ENCODE data around the gene SLC17A7.

Gene SLC17A7

GRCh38 chr19:49443366-49444099 is 2.2 kb upstream of the SLC17A7 start:
- peak; percentile 97 to 98 for DNase-seq

DNA sequence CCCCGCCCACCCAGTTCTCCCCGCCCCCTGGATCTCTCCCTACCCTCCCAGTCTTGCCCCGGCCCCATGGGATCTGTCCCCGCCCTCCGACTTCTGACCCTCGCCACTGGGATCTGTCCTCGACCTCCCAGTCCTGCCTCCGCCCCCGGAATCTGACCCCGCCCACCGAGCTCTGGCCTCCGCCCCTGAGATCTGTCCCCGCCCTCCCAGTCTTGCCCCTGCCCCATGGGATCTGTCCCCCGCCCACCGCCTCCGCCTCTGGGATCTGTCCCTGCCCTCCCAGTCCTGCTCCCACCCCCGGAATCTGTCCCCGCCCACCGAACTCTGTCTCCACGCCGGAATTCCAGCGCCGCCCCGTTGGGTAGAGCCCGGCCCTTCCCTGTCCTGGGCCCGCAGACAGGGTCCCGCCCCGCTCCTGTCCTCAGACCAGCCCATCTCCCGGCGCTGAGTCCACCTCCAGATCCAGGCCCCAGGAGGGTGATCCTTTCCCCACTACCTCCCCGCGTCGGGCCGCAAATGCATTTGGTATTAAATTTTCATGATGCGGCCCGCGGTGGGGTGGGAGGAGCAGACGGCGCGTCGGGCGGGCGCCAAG is 1.5 kb upstream of the SLC17A7 start:
- peak in 1 of 2 experiments; percentile 47 for DNase-seq

DNA sequence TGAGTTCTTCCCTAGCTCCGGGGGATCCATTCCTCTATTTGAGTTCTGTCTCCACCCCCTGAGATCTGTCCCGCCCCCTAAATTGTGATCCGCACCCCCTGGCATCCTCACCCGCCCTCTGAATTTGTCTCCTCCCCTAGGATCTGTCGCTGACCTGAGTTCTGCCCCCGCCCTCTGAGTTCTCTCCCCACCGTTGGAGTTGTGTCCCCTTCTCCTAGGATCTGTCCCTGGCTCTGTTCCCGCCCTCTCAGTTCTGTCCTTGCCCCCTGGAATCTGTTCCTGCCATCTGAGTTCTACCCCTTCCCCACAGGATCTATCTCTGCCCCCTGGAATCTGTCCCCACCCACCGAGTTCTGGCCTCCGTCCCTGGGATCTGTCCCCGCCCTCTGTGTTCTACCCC is 1.0 kb upstream of the SLC17A7 start:
- no peak for DNase-seq

GRCh38 chr19:49441960-49442350 is 628 bp upstream of the SLC17A7 start:
- DNase-seq, result no peak

DNA sequence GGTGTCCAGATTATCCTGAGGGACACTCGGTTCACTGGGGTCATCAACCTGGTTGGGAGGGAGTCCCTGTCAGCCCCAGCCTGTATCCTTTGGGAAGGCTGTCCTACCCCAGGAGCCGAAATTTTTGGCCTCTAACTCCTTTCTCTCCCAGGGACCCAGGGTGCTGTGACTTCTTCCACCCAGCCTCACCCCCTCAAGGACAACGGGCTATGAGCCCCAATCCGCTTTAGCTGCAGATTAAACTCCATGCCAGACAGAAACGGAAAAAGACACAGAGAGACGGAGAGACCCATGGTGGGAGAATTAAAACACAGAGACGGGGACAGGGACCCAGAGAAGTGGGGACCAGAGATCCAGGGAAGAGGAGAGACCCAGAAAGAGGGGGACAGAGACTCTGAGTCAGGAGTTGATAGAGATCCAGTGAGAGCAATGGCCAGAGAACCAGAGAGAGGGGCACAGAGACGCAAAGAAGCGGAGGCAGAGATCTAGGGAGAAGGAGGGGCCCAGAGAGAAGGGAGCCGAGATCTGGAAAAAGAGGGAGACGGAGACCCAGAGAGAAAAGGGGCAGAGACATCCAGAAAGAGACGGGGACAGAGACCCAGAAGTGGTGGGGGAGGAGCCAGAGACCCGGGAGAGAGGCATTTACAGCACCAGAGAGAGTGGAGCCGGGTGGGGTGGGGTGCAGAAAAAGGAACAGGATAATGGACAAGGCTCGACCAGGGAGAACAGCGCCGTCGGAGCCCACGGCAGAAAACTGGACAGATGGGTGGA is 703 bp downstream of the SLC17A7 start:
- no peak for DNase-seq

DNA sequence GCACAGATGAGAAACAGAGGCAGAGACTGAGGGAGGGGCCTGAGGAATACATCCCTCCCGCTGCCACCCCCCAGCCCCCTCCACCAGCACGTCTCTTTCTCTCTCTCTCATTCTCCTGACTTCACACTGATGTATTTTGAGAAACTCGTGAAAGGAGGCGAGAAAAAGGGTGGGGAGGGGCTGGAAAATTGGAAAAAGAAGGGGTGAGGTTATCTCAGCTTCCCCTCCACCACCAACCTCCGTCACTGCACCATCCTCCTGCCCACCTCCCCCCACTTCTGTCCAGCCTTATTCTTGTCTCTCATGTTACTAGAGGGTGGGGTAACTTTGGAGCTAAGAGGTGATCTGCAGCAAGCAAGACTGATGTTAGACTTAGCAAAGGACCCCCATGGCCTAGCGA is 1.5 kb downstream of the SLC17A7 start:
- DNase-seq, result no peak

DNA sequence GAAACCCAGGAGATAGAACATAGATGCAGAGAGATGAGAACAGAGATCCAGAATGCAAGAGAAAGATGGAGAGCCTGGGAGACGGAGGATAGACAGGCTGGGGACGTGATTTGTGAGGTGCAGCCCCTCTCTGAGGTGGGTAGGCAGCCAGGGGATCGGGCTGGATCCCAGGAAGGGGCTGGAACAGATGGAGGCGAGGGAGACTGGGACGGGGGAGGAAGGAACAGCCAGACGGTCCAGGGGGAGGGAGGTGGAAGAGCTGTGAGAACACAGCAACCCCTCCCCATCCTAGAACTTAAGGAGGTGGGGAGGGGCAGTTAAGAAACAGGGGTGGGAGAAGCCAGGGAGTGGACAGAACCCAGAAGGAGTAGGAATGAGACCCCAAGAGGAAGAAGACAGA is 3.1 kb downstream of the SLC17A7 start:
- no peak for DNase-seq

- DNase-seq, result peak in 1 of 2 experiments; percentile 90
Measured at GRCh38 chr19:49437231-49437630, 4.1 kb downstream of the SLC17A7 start.

GRCh38 chr19:49436381-49437017 is 4.8 kb downstream of the SLC17A7 start:
- peak in 1 of 2 experiments; percentile 26 for DNase-seq

DNA sequence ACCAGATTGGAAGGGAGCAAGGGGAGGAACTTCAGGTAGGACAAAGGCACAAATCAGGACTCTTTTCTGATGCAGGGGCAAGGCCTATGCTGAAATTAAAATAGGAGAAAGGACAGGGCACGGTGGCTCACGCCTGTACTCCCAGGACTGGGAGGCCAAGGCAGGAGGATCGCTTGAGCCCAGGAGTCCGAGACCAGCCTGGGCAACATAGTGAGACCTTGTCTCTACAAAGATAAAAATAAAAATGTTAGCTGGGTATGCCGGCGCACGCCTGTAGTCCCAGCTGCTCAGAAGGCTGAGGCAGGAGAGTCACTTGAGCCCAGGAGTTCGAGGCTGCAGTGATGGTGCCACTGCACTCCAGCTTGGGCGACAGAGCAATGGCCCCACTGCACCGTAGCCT is 5.7 kb downstream of the SLC17A7 start:
- no peak for DNase-seq

DNA sequence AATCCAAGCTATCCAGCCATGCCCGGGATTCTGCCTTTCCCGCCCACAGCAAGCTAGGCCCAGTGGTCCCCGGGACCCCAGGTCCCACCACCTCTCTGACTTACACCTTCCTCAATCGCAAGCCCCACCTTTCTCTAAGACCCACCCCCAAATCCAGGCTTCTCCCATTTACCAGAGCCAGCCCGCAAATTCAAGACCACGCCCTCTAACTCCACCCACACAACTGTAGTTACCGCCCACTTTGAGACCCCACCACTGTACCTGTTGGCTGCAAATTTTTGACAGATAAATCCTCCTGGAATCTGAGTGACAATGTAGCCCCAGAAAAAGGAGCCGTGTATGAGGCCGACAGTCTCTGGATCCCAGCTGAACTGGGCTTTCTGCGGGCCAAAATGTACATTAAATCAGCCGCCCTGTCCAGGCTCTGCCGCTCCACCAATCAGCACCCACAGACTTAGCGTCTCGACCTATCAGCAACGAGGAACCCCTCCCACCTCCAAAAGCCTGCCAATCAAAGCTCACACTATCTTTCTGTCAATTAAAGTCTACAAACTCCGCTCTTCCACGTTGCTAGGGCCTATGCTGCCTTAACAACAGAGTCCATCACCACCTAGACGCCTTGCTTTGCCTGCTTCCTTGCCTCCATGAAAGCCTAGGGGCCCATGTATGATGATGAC is 6.3 kb downstream of the SLC17A7 start:
- DNase-seq, result peak in 1 of 2 experiments; percentile 23

- no peak for DNase-seq
Measured at GRCh38 chr19:49433240-49433901, 8.0 kb downstream of the SLC17A7 start.

GRCh38 chr19:49432141-49433073 is 8.9 kb downstream of the SLC17A7 start:
- no peak for DNase-seq

DNA sequence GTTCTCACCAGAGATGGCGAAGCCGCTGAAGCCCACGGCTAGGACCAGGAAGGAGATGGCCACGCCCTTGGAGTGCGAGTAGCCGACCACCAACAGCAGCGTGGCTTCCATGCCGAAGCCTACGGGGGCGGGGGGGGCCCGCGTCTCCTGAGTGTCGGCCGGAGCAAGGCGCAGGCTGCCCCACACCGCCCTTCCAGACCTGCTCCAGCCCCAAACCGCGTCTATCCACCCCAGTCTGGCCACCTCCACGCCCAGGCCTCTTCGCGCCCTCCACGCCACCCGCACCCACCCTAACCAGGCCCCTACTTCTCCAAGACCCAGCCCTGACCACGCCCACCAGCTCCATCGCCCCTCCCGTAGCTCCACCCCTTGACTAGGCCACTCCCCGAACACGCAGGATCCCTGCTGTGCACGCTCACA is 10.0 kb downstream of the SLC17A7 start:
- DNase-seq, result no peak

GRCh38 chr19:49430678-49431329 is 10.5 kb downstream of the SLC17A7 start:
- no peak for DNase-seq

DNA sequence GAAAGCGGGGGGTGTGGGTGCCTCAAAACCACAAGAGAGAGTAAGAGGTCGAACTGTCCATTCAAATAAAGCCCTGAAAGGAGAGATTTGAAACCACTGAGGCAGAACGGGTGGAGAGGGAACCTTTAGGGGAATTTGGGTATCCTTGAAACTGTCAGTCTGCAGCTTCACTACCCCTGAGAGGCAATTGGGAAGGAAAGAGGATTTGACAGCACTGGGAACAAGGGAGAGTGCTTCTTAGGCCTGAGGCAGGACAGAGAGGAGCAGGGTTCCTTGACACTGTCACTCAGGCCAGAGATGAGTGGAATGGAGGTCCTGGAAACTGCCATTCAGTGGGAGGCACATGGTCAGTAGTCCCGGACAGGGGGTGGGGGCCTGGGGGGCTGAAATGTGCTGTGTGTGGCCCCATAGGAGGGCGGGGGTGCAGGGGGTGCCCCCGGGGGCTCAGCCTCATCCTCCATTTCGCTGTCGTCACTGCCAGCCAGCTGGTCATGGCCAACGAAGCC is 11.1 kb downstream of the SLC17A7 start:
- DNase-seq, result no peak

GRCh38 chr19:49428547-49429451 is 12.5 kb downstream of the SLC17A7 start:
- DNase-seq, result no peak

- DNase-seq, result no peak
Measured at GRCh38 chr19:49427855-49428546, 13.3 kb downstream of the SLC17A7 start.

GRCh38 chr19:49427339-49427738 is 14.0 kb downstream of the SLC17A7 start:
- DNase-seq, result no peak
